Naive B cell (primary cell): ENCODE results near the gene ZNF181. TPM values are rescaled to one million over a fixed set of nuclear protein-coding genes. Genes with fewer than 3 reads are reported as not detected.

Experiments
- ATAC-seq, 2 donors: fragments of 150-1000 bp; cut with Tn5 transposase; 2 replicates each; pipeline ENCODE4 v1.10.0; 2021; ENCODE audit warnings: low read depth in 2 of 2, mild to moderate bottlenecking in 2 of 2, moderate library complexity in 2 of 2
- DNase-seq: peaks from one replicate; pipeline ENCODE4 v3.0.0; 2022
- H3K27ac Mint-ChIP-seq, 6 donors: one replicate each; pipeline ENCODE4 v1.8.0; 2020 to 2022; ENCODE audit warnings: mild to moderate bottlenecking in 6 of 6, mixed read lengths in 6 of 6, moderate library complexity in 5 of 6, inconsistent platforms in 2 of 6
- H3K27me3 Mint-ChIP-seq, 3 donors: one replicate each; pipeline ENCODE4 v1.8.0; 2021 to 2022; ENCODE audit warnings: mixed read lengths in 3 of 3, mild to moderate bottlenecking in 1 of 3
- H3K36me3 Mint-ChIP-seq, 2 donors: one replicate each; pipeline ENCODE4 v1.8.0; 2020 to 2022; ENCODE audit warnings: mixed read lengths in 2 of 2, inconsistent platforms in 1 of 2, mild to moderate bottlenecking in 1 of 2
- H3K4me1 Mint-ChIP-seq, 3 donors: one replicate each; pipeline ENCODE4 v1.8.0; 2020 to 2022; ENCODE audit warnings: mixed read lengths in 3 of 3, inconsistent platforms in 1 of 3, mild to moderate bottlenecking in 1 of 3, moderate library complexity in 1 of 3
- H3K4me3 Mint-ChIP-seq, 8 donors: one replicate each; pipeline ENCODE4 v1.8.0; 2020 to 2022; ENCODE audit warnings: mild to moderate bottlenecking in 8 of 8, mixed read lengths in 8 of 8, moderate library complexity in 8 of 8, inconsistent platforms in 2 of 8
- H3K9me3 Mint-ChIP-seq, 7 donors: one replicate each; pipeline ENCODE4 v1.8.0; 2020 to 2022; ENCODE audit warnings: mixed read lengths in 7 of 7, mild to moderate bottlenecking in 5 of 7, inconsistent platforms in 2 of 7, moderate library complexity in 1 of 7
- polyA plus RNA-seq, 6 donors: library from polyadenylated mRNA; unstranded; fragments of 300-500 nt; fragmentation: Illumina TruSeq; gene quantifications; one replicate each; pipeline ENCODE4 v1.2.3, GENCODE V29; 2021; ENCODE audit warnings: low read depth in 6 of 6

ZNF181 gene
- polyA plus RNA-seq, 6 donors from 2014 or later: 17.3 to 37.6 (median 33.7) TPM

- H3K27me3 Mint-ChIP-seq: peaks cover 19 to 28% (median 21%) of the 10 kb centered on the region in 3 donors
- DNase-seq: peak; percentile 88
- H3K36me3 Mint-ChIP-seq: peaks cover 0 to 5% of the 10 kb centered on the region in 2 donors
- peak; percentile 99 for ATAC-seq
- peak within 1 kb of the TSS; percentile 88 to 98 (median 96) for H3K4me3 Mint-ChIP-seq
- H3K4me1 Mint-ChIP-seq: peaks cover 15 to 23% (median 17%) of the 10 kb centered on the region in 3 donors
- peaks cover 0 to 11% (median 4%) of the 10 kb centered on the region in 7 donors for H3K9me3 Mint-ChIP-seq
- H3K27ac Mint-ChIP-seq: peak within 1 kb of the TSS; percentile 31 to 97 (median 95)
Observed at GRCh38 chr19:34772697-34773554, 38.9 kb downstream of the ZNF181 start, which contains the start of gene ZNF599. Gene ZNF599 (minus strand): TSS chr19:34773215. CDS start chr19:34772841, 374 bp downstream.

- Mint-ChIP-seq H3K4me1 (peaks cover 15 to 23% (median 17%) of the 10 kb centered on the region in 3 donors), H3K36me3 (peaks cover 0 to 1% of the 10 kb centered on the region in 2 donors), H3K27me3 (peaks cover 19 to 28% (median 22%) of the 10 kb centered on the region in 3 donors), H3K4me3 (peak overlapping the region; percentile 88 to 98 (median 96)), H3K27ac (no peak overlapping the region), H3K9me3 (peaks cover 0 to 16% (median 6%) of the 10 kb centered on the region in 7 donors)
- ATAC-seq (no peak), DNase-seq (no peak)
Observed at GRCh38 chr19:34773555-34773864, 39.5 kb downstream of the ZNF181 start.

GRCh38 chr19:34774857-34775256 lies 40.8 kb downstream of the ZNF181 start:
- Mint-ChIP-seq H3K9me3 (peaks cover 3 to 22% (median 8%) of the 10 kb centered on the region in 7 donors), H3K4me3 (no peak overlapping the region), H3K27ac (no peak overlapping the region), H3K36me3 (no peaks in the 10 kb centered on the region), H3K4me1 (peaks cover 15 to 23% (median 17%) of the 10 kb centered on the region in 3 donors), H3K27me3 (peaks cover 19 to 32% (median 26%) of the 10 kb centered on the region in 3 donors)
- ATAC-seq: no peak
- DNase-seq: no peak

GRCh38 chr19:34778342-34778741 lies 44.3 kb downstream of the ZNF181 start:
- peaks cover 5 to 22% (median 8%) of the 10 kb centered on the region in 7 donors for H3K9me3 Mint-ChIP-seq

GRCh38 chr19:34779652-34780051 lies 45.6 kb downstream of the ZNF181 start:
- Mint-ChIP-seq H3K9me3 (peaks cover 1 to 22% (median 9%) of the 10 kb centered on the region in 7 donors), H3K27me3 (peaks cover 27 to 49% (median 35%) of the 10 kb centered on the region in 3 donors), H3K4me3 (no peak overlapping the region), H3K36me3 (peaks cover 0 to 15% of the 10 kb centered on the region in 2 donors), H3K27ac (no peak overlapping the region), H3K4me1 (no peaks in the 10 kb centered on the region)
- ATAC-seq (no peak), DNase-seq (no peak)

More at GRCh38 chr19:34778342-34778741, 44.3 kb downstream of the ZNF181 start:
- Mint-ChIP-seq H3K36me3 (peaks cover 0 to 5% of the 10 kb centered on the region in 2 donors), H3K27me3 (peaks cover 29 to 43% (median 32%) of the 10 kb centered on the region in 3 donors), H3K4me1 (peaks cover 0 to 3% (median 0%) of the 10 kb centered on the region in 3 donors), H3K4me3 (no peak overlapping the region), H3K27ac (no peak overlapping the region)
- DNase-seq (no peak), ATAC-seq (no peak)

GRCh38 chr19:34786236-34786635 lies 52.2 kb downstream of the ZNF181 start:
- ATAC-seq (no peak), DNase-seq (no peak)
- H3K4me3 Mint-ChIP-seq: no peak overlapping the region
- H3K36me3 Mint-ChIP-seq: peaks cover 0 to 14% of the 10 kb centered on the region in 2 donors
- no peaks in the 10 kb centered on the region for H3K4me1 Mint-ChIP-seq
- H3K27me3 Mint-ChIP-seq: peaks cover 6 to 33% (median 25%) of the 10 kb centered on the region in 3 donors
- peak overlapping the region in 1 of 6 donors; percentile 31 for H3K27ac Mint-ChIP-seq
- H3K9me3 Mint-ChIP-seq: peaks cover 0 to 6% (median 0%) of the 10 kb centered on the region in 7 donors

- Mint-ChIP-seq H3K9me3 (peaks cover 0 to 6% (median under 1%) of the 10 kb centered on the region in 7 donors), H3K27me3 (peaks cover 6 to 32% (median 31%) of the 10 kb centered on the region in 3 donors)
- no peak for ATAC-seq
Observed at GRCh38 chr19:34787059-34787824, 53.2 kb downstream of the ZNF181 start.

GRCh38 chr19:34788074-34788473 lies 54.0 kb downstream of the ZNF181 start:
- Mint-ChIP-seq H3K27ac (no peak overlapping the region), H3K36me3 (peaks cover 0 to 14% of the 10 kb centered on the region in 2 donors), H3K9me3 (peaks cover 0 to 6% (median 2%) of the 10 kb centered on the region in 7 donors), H3K27me3 (peaks cover 6 to 36% (median 29%) of the 10 kb centered on the region in 3 donors), H3K4me3 (no peak overlapping the region), H3K4me1 (peaks cover 0 to 3% (median 1%) of the 10 kb centered on the region in 3 donors)
- DNase-seq (no peak), ATAC-seq (no peak)

More at GRCh38 chr19:34787059-34787824, 53.2 kb downstream of the ZNF181 start:
- no peak for DNase-seq
- Mint-ChIP-seq H3K36me3 (peaks cover 0 to 14% of the 10 kb centered on the region in 2 donors), H3K4me1 (no peaks in the 10 kb centered on the region), H3K4me3 (no peak overlapping the region), H3K27ac (peak overlapping the region in 1 of 6 donors; percentile 11)

- H3K4me1 Mint-ChIP-seq: peaks cover 0 to 11% (median 4%) of the 10 kb centered on the region in 3 donors
- H3K27ac Mint-ChIP-seq: no peak overlapping the region
- ATAC-seq (no peak), DNase-seq (no peak)
- no peaks in the 10 kb centered on the region for H3K36me3 Mint-ChIP-seq
- H3K4me3 Mint-ChIP-seq: peak overlapping the region in 2 of 8 donors; percentile 2 to 21
- peaks cover 0 to 18% (median 12%) of the 10 kb centered on the region in 3 donors for H3K27me3 Mint-ChIP-seq
- H3K9me3 Mint-ChIP-seq: peaks cover 0 to 7% (median 4%) of the 10 kb centered on the region in 7 donors
Observed at GRCh38 chr19:34793565-34793964, 59.5 kb downstream of the ZNF181 start.

- no peaks in the 10 kb centered on the region for H3K36me3 Mint-ChIP-seq
- no peak overlapping the region for H3K4me3 Mint-ChIP-seq
- H3K4me1 Mint-ChIP-seq: peaks cover 0 to 11% (median 4%) of the 10 kb centered on the region in 3 donors
- peaks cover 0 to 22% (median 8%) of the 10 kb centered on the region in 3 donors for H3K27me3 Mint-ChIP-seq
- DNase-seq (no peak), ATAC-seq (no peak)
- H3K9me3 Mint-ChIP-seq: peaks cover 0 to 7% (median 4%) of the 10 kb centered on the region in 7 donors
- peak overlapping the region in 1 of 6 donors; percentile 88 for H3K27ac Mint-ChIP-seq
Observed at GRCh38 chr19:34794066-34794960, 60.3 kb downstream of the ZNF181 start.
